HEK293T (cell line): ENCODE measurements around the gene WWC1.
A peak's percentile ranks its signal among the peaks of the same experiment; 100 is the strongest.

Experiments
- CTCF ChIA-PET: fragments of 350-600 bp; formaldehyde crosslinking; extraction: SDS; loops from one replicate; lab custom pipeline; 2021; ENCODE audit warnings: antibody characterized with exemption, inconsistent platforms; lab: Yijun Ruan, JAX
- POLR2A ChIA-PET: fragments of 350-600 bp; formaldehyde crosslinking; extraction: SDS; loops from one replicate; lab custom pipeline; 2020; ENCODE audit warnings: antibody characterized with exemption, inconsistent platforms; lab: Yijun Ruan, JAX
- DNase-seq: peaks from one replicate; pipeline ENCODE4 v3.0.0; 2012; ENCODE audit warnings: mixed read lengths; ENCODE audit errors: extremely low spot score
- ARNT ChIP-seq: fragments of 450-650 bp; IDR thresholded peaks from 2 replicates; pipeline ENCODE4 v1.6.1; 2017; ENCODE audit warnings: mild to moderate bottlenecking
- BHLHE40 ChIP-seq: fragments of 450-650 bp; IDR thresholded peaks from 2 replicates; pipeline ENCODE4 v1.6.1; 2016; ENCODE audit warnings: mild to moderate bottlenecking, moderate library complexity, borderline replicate concordance
- CTBP1 ChIP-seq: fragments of 450-650 bp; IDR thresholded peaks from 2 replicates; pipeline ENCODE4 v1.6.1; 2016; ENCODE audit warnings: borderline replicate concordance
- ELF4 ChIP-seq: fragments of 450-650 bp; IDR thresholded peaks from 2 replicates; pipeline ENCODE4 v1.6.1; 2017; ENCODE audit warnings: antibody characterized with exemption
- FOXA1 ChIP-seq: fragments of 450-650 bp; IDR thresholded peaks from 2 replicates; pipeline ENCODE4 v1.6.1; 2016; ENCODE audit warnings: mild to moderate bottlenecking
- FOXK2 ChIP-seq: fragments of 450-650 bp; IDR thresholded peaks from 2 replicates; pipeline ENCODE4 v1.6.1; 2016; ENCODE audit warnings: mild to moderate bottlenecking
- FOXM1 ChIP-seq: fragments of 450-650 bp; IDR thresholded peaks from 2 replicates; pipeline ENCODE4 v1.6.1; 2017; ENCODE audit warnings: mild to moderate bottlenecking, borderline replicate concordance
- HDGF ChIP-seq: fragments of 450-650 bp; IDR thresholded peaks from 2 replicates; pipeline ENCODE4 v1.6.1; 2017; ENCODE audit warnings: antibody characterized with exemption, borderline replicate concordance
- L3MBTL2 ChIP-seq: fragments of 450-650 bp; conservative IDR thresholded peaks from 2 replicates; pipeline ENCODE4 v1.6.1; 2016; ENCODE audit warnings: mild to moderate bottlenecking
- LEF1 ChIP-seq: fragments of 450-650 bp; IDR thresholded peaks from 2 replicates; pipeline ENCODE4 v1.6.1; 2017; ENCODE audit warnings: mild to moderate bottlenecking, borderline replicate concordance
- NFRKB ChIP-seq: fragments of 450-650 bp; IDR thresholded peaks from 2 replicates; pipeline ENCODE4 v1.6.1; 2016; ENCODE audit warnings: mild to moderate bottlenecking, moderate library complexity
- SP1 ChIP-seq: fragments of 450-650 bp; IDR thresholded peaks from 2 replicates; pipeline ENCODE4 v1.6.1; 2017
- SUZ12 ChIP-seq: fragments of 450-650 bp; IDR thresholded peaks from 2 replicates; pipeline ENCODE4 v1.6.1; 2016; ENCODE audit warnings: mild to moderate bottlenecking
- TARDBP ChIP-seq: fragments of 450-650 bp; IDR thresholded peaks from 2 replicates; pipeline ENCODE4 v1.6.1; 2016
- ZNF384 ChIP-seq: fragments of 450-650 bp; IDR thresholded peaks from 2 replicates; pipeline ENCODE4 v1.6.1; 2016
- TF ChIP-seq, protein P1 (sequence below): fragments of 450-650 bp; IDR thresholded peaks from 2 replicates; pipeline ENCODE4 v1.6.1; 2016

WWC1 gene

DNA sequence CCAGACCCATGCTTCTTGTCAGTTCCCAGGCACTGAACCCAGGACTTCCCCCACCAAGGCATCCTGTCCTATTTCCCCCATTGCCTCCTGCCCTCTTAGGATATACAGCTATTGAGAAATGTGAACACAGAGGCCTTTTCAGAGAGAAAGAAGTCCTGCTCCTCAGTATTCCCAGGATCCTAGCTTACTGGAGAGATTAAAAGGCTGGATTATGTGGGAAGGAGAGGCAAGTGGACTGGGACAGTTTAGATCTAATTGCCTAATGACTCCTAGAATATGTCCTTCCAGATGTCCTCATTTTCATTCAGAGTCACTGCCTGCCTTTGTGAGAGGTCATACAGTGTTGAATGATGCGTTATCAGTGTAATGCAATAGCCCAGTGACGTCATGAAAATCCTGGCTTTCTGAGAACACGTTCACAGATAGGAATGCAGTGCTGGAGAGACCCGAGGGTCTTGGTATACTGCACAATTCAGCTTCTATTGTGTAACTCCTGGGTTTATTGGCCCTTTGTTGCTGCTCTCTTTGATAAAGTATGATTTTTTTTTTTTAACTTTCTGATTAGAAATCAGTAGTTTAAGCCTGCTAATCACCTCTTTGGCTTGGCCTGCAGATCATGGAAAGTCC is 26.2 kb downstream of the WWC1 start:
- ChIA-PET CTCF (interaction anchor here (0.8 kb wide), 1 partner anchor 10 kb away, joined by 3 read pairs; no protein-coding TSS in a partner anchor), POLR2A (no interaction called here)
- peak; percentile 79 for DNase-seq
- TF ChIP-seq SUZ12 (no peak), BHLHE40 (no peak), TARDBP (no peak), NFRKB (no peak), ZNF384 (no peak), LEF1 (no peak), FOXM1 (no peak), FOXK2 (no peak), ARNT (no peak), L3MBTL2 (no peak), SP1 (no peak), FOXA1 (no peak), HDGF (no peak), ELF4 (no peak)
- TF ChIP-seq, protein P1, sequence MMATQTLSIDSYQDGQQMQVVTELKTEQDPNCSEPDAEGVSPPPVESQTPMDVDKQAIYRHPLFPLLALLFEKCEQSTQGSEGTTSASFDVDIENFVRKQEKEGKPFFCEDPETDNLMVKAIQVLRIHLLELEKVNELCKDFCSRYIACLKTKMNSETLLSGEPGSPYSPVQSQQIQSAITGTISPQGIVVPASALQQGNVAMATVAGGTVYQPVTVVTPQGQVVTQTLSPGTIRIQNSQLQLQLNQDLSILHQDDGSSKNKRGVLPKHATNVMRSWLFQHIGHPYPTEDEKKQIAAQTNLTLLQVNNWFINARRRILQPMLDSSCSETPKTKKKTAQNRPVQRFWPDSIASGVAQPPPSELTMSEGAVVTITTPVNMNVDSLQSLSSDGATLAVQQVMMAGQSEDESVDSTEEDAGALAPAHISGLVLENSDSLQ: no peak

DNA sequence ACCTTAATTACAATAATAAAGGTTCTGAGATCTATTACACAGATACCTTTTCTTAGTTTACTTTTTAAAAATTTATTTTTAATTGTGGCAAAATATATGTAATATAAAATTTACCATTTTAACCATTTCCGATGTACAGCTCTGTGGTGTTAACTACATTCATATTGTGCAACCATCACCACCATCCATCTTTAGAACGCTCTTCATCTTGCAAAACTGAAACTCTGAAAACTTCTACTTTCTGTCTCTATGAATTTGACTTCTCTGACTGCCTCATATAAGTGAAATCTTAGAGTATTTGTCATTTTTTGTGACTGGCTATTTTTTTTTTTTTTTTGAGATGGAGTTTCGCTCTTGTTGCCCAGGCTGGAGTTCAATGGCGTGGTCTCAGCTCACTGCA is 26.8 kb downstream of the WWC1 start:
- CTCF ChIA-PET: interaction anchor here (0.8 kb wide), 1 partner anchor 10 kb away, joined by 3 read pairs; no protein-coding TSS in a partner anchor
- POLR2A ChIA-PET: no interaction called here
- no peak for DNase-seq
- no peak for TF ChIP-seq SUZ12
- no peak for TF ChIP-seq CTBP1
- no peak for TF ChIP-seq SP1
- no peak for TF ChIP-seq NFRKB
- TF ChIP-seq, protein P1: no peak
- TF ChIP-seq FOXA1: no peak
- no peak for TF ChIP-seq L3MBTL2
- TF ChIP-seq FOXK2: no peak
- no peak for TF ChIP-seq BHLHE40
- TF ChIP-seq HDGF: no peak
- TF ChIP-seq ZNF384: no peak
- no peak for TF ChIP-seq ELF4
- no peak for TF ChIP-seq LEF1

DNA sequence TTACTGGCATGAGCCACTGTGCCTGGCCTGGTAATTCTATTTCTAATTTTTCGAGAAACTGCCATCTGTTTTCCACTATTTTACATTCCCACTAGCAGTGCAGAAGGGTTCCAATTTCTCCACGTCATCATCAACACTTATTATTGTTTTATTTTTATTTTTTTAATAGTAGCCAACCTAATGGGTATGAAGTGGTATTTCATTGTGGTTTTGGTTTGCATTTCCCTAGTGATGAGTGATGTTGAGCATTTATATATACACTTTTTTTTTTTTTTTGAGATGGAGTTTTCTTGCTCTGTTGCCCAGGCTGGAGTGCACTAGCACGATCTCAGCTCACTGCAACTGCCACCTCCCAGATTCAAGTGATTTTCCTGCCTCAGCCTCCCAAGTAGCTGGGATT is 28.3 kb downstream of the WWC1 start:
- DNase-seq: no peak
- POLR2A ChIA-PET: no interaction called here
- no peak for TF ChIP-seq NFRKB
- TF ChIP-seq FOXA1: no peak
- TF ChIP-seq FOXM1: no peak
- no peak for TF ChIP-seq L3MBTL2
- no peak for TF ChIP-seq HDGF
- no peak for TF ChIP-seq FOXK2
- no peak for TF ChIP-seq TARDBP
- TF ChIP-seq SUZ12: no peak
- no peak for TF ChIP-seq BHLHE40
- TF ChIP-seq LEF1: no peak
- TF ChIP-seq ZNF384: no peak
- TF ChIP-seq, protein P1: no peak
- TF ChIP-seq ARNT: no peak
- CTCF ChIA-PET: interaction anchor here (0.7 kb wide), 1 partner anchor 14 kb away, joined by 5 read pairs; no protein-coding TSS in a partner anchor

DNA sequence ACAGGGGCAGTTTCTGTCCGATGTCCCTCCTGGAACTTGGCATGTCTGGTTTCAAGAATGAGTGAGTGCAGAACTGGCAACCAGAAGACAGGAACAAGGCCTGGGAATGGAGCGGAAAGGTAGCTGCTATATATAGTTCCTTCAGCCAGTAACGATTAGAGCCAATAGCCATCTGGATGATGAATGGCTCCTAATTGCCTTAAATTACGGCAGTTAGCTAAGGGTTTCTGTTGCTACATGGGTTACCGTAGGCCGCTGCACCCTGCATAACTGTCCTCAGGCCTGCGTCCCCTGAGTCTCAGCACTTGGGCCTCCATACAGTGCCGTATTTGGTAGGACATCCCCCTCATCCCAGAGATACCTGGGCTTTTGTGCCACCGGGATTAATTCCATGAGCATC is 29.4 kb downstream of the WWC1 start:
- no peak for DNase-seq
- POLR2A ChIA-PET: no interaction called here
- no peak for TF ChIP-seq FOXM1
- no peak for TF ChIP-seq FOXK2
- no peak for TF ChIP-seq SP1
- TF ChIP-seq ZNF384: no peak
- TF ChIP-seq SUZ12: no peak
- TF ChIP-seq TARDBP: no peak
- TF ChIP-seq LEF1: no peak
- no peak for TF ChIP-seq CTBP1
- no peak for TF ChIP-seq FOXA1
- TF ChIP-seq ELF4: no peak
- no peak for TF ChIP-seq NFRKB
- no peak for TF ChIP-seq HDGF
- CTCF ChIA-PET: no interaction called here

DNA sequence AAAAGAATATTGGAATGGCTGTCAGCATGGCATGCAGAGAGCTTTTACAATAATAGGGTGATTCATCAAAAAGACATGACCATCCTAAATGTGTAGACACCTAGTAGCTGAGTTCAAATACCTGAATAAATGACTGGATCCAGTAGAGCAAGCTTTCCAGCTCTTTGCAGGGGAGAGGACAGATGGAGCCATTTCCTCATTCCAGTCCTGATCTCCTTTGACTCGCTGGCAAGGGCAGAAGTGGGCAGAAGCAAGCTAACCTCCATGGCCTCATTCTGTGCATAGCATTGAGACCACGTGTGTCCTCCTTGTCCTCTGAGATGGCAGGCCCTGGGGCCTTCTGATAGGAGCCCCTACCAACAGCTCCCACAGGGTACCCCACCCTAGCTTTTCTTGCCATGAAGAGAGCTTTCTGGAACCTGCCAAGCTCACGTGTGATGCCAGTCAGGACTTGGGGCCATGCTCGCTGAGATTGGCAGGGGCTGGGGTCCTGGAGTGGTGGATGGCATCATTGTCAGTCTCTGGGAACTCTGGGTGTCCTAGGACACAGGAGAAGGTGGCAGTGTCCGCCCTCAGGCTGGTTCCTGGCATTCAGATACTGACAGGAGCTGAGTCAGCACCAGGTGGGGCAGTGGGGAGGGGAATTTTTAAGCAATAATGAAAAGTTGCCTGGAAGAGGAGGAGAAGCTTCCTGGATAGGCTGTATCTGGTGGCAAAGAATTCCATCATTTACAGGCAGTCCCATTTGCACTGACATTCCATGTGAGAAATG is 33.6 kb downstream of the WWC1 start:
- CTCF ChIA-PET: no interaction called here
- POLR2A ChIA-PET: no interaction called here
- no peak for DNase-seq
- TF ChIP-seq FOXA1 (no peak), HDGF (no peak), CTBP1 (no peak), ELF4 (no peak), BHLHE40 (no peak), NFRKB (no peak), L3MBTL2 (no peak), TARDBP (no peak), ZNF384 (no peak), SP1 (no peak), ARNT (no peak), SUZ12 (no peak), LEF1 (no peak), FOXM1 (no peak), FOXK2 (no peak)
- TF ChIP-seq, protein P1: no peak
